GM23248 (cell line): ENCODE data around the gene RANBP6. TPM values are rescaled to one million over a fixed set of nuclear protein-coding genes. Genes with fewer than 3 reads are reported as not detected.

ENCODE experiments used
- DNase-seq: peaks from one replicate; pipeline ENCODE4 v3.0.0-alpha.2; 2015
- H2AFZ ChIP-seq: fragments of 200-600 bp; sonication (generic); 2 replicates; pipeline ENCODE4 v1.6.1; 2016; ENCODE audit warnings: antibody characterized with exemption
- H3F3A ChIP-seq: fragments of 200-600 bp; sonication (generic); 2 replicates; pipeline ENCODE4 v1.6.1; 2016; ENCODE audit warnings: mild to moderate bottlenecking, antibody characterized with exemption, mixed run types; ENCODE audit not compliant: insufficient read depth
- H3K27ac ChIP-seq: fragments of 200-600 bp; sonication (generic); 2 replicates; pipeline ENCODE4 v1.5.1; 2016; ENCODE audit warnings: mild to moderate bottlenecking
- H3K27me3 ChIP-seq: fragments of 200-600 bp; sonication (generic); replicated peaks from 2 replicates; pipeline ENCODE4 v1.6.1; 2016; ENCODE audit warnings: mild to moderate bottlenecking; ENCODE audit not compliant: insufficient read depth
- H3K36me3 ChIP-seq: fragments of 200-600 bp; sonication (generic); 2 replicates; pipeline ENCODE4 v1.6.1; 2016; ENCODE audit warnings: low read depth, mild to moderate bottlenecking
- H3K4me1 ChIP-seq: fragments of 200-600 bp; sonication (generic); 2 replicates; pipeline ENCODE4 v1.6.1; 2016; ENCODE audit warnings: mild to moderate bottlenecking; ENCODE audit not compliant: insufficient read depth
- H3K4me2 ChIP-seq: fragments of 200-600 bp; sonication (generic); one replicate; pipeline ENCODE4 v1.6.1; 2016; ENCODE audit warnings: mild to moderate bottlenecking; ENCODE audit not compliant: unreplicated experiment
- H3K4me3 ChIP-seq: fragments of 200-600 bp; sonication (generic); 2 replicates; pipeline ENCODE4 v1.5.1; 2016; ENCODE audit warnings: mild to moderate bottlenecking
- H3K79me2 ChIP-seq: fragments of 200-600 bp; sonication (generic); 2 replicates; pipeline ENCODE4 v1.6.1; 2016; ENCODE audit warnings: mild to moderate bottlenecking; ENCODE audit not compliant: insufficient read depth
- H3K9ac ChIP-seq: fragments of 200-600 bp; sonication (generic); 2 replicates; pipeline ENCODE4 v1.6.1; 2016; ENCODE audit warnings: mild to moderate bottlenecking
- H3K9me2 ChIP-seq: fragments of 200-600 bp; sonication (generic); 2 replicates; pipeline ENCODE4 v1.6.1; 2016; ENCODE audit warnings: mixed run types, mild to moderate bottlenecking, moderate library complexity; ENCODE audit not compliant: insufficient read depth
- H3K9me3 ChIP-seq: fragments of 200-600 bp; sonication (generic); one replicate; pipeline ENCODE4 v1.6.1; 2017; ENCODE audit warnings: low read depth
- H4K20me1 ChIP-seq: fragments of 200-600 bp; sonication (generic); 2 replicates; pipeline ENCODE4 v1.6.0; 2016; ENCODE audit not compliant: insufficient read depth
- EZH2 ChIP-seq: fragments of 200-600 bp; sonication (generic); IDR thresholded peaks from 2 replicates; pipeline ENCODE4 v1.6.1; 2018; ENCODE audit warnings: antibody characterized with exemption, mild to moderate bottlenecking; ENCODE audit not compliant: insufficient read depth, poor library complexity, severe bottlenecking
- EZH2phosphoT487 ChIP-seq: fragments of 200-600 bp; sonication (generic); IDR thresholded peaks from 2 replicates; pipeline ENCODE4 v1.6.1; 2018; ENCODE audit warnings: antibody characterized with exemption, moderate library complexity, mild to moderate bottlenecking, low read depth; ENCODE audit not compliant: insufficient read depth
- WGBS, 2 experiments: methylation state at CpG; one replicate each; pipeline ENCODE4 v1.1.6; 2015 to 2017; ENCODE audit warnings: low lambda C conversion rate in 2 of 2, low coverage in 1 of 2; ENCODE audit errors: missing lambda C conversion rate in 2 of 2; 5-methylcytosine and 5-hydroxymethylcytosine counted together
- in situ Hi-C: fragments of 300-500 bp; cut with MboI; formaldehyde crosslinking; loops from 2 replicates; pipeline ENCODE4 v1.15.0; 2020
- polyA plus RNA-seq: library from polyadenylated mRNA; unstranded; fragments of >200 nt; fragmentation: Nextera tagmentation; extraction: Ambion mirVana; gene quantifications from 2 replicates; pipeline ENCODE4 v1.2.1, GENCODE V29; 2016
- total RNA-seq: library from RNA; depleted of rRNA; stranded (reverse); fragments of >200 nt; shearing (Covaris generic); gene quantifications from 2 replicates; pipeline ENCODE4 v1.2.3, GENCODE V29; 2014

RANBP6 gene
- total and polyA plus RNA-seq, 2 experiments from 2014 or later, result 16.3 to 25.7 TPM

- peak; percentile 83 for DNase-seq
- Histone ChIP-seq H3K4me2 (peak overlapping the region; percentile 32), H4K20me1 (no peaks in the 10 kb centered on the region), H3K79me2 (no peaks in the 10 kb centered on the region), H3K9me3 (no peaks in the 10 kb centered on the region), H3K9ac (no peak overlapping the region), H3K36me3 (no peaks in the 10 kb centered on the region), H3F3A (peaks cover 13% of the 10 kb centered on the region; the same call in 1 of the 2 replicates), H3K4me1 (peaks cover 15% of the 10 kb centered on the region), H3K9me2 (no peaks in the 10 kb centered on the region), H3K4me3 (no peak overlapping the region), H2AFZ (peak overlapping the region; percentile 40; the same call in 1 of the 2 replicates), H3K27me3 (no peaks in the 10 kb centered on the region), H3K27ac (no peak overlapping the region)
- TF ChIP-seq EZH2, result no peak
- no peak for TF ChIP-seq EZH2phosphoT487
- in situ Hi-C loops, result loop anchor here (5.0 kb wide), 1 partner anchor 253 kb away; no protein-coding TSS in a partner anchor
- WGBS, 2 experiments, result 10 to 12% methylated on average over 3 of the region's 3 CpGs
These were observed 39.1 kb upstream of the RANBP6 start for GRCh38 chr9:6054280-6055099.

GRCh38 chr9:6052293-6052919, 37.0 kb upstream of the RANBP6 start:
- peak; percentile 44 for DNase-seq
- Histone ChIP-seq H3K9me3 (no peaks in the 10 kb centered on the region), H3K4me3 (no peak overlapping the region), H3K9ac (no peak overlapping the region), H2AFZ (peak overlapping the region; percentile 60; the same call in 1 of the 2 replicates), H4K20me1 (no peaks in the 10 kb centered on the region), H3K27ac (no peak overlapping the region), H3K4me2 (no peak overlapping the region), H3F3A (peaks cover 13% of the 10 kb centered on the region; the same call in 1 of the 2 replicates), H3K36me3 (no peaks in the 10 kb centered on the region), H3K4me1 (peaks cover 15% of the 10 kb centered on the region), H3K9me2 (no peaks in the 10 kb centered on the region), H3K79me2 (no peaks in the 10 kb centered on the region), H3K27me3 (no peaks in the 10 kb centered on the region)
- TF ChIP-seq EZH2phosphoT487 (no peak), EZH2 (no peak)
- in situ Hi-C loops, result loop anchor here (5.0 kb wide), 1 partner anchor 255 kb away; no protein-coding TSS in a partner anchor
- 50 to 62% methylated on average over 2 of the region's 2 CpGs for WGBS, 2 experiments

- Histone ChIP-seq H3K36me3 (no peaks in the 10 kb centered on the region), H3K9ac (no peak overlapping the region), H2AFZ (no peak overlapping the region), H3K4me1 (peaks cover 15% of the 10 kb centered on the region), H3F3A (peaks cover 13% of the 10 kb centered on the region; the same call in 1 of the 2 replicates), H4K20me1 (no peaks in the 10 kb centered on the region), H3K4me3 (no peak overlapping the region), H3K27ac (no peak overlapping the region), H3K27me3 (no peaks in the 10 kb centered on the region), H3K4me2 (no peak overlapping the region), H3K79me2 (no peaks in the 10 kb centered on the region), H3K9me3 (no peaks in the 10 kb centered on the region), H3K9me2 (no peaks in the 10 kb centered on the region)
- in situ Hi-C loops, result loop anchor here (5.0 kb wide), 1 partner anchor 256 kb away; no protein-coding TSS in a partner anchor
- TF ChIP-seq EZH2, result no peak
- no peak for TF ChIP-seq EZH2phosphoT487
- 62 to 81% methylated on average over 2 of the region's 2 CpGs for WGBS, 2 experiments
- DNase-seq, result no peak
These were observed 36.1 kb upstream of the RANBP6 start for GRCh38 chr9:6051511-6051950.

GRCh38 chr9:6049798-6050197, 34.4 kb upstream of the RANBP6 start:
- no peaks in the 10 kb centered on the region for H4K20me1 ChIP-seq
- no peak overlapping the region for H2AFZ ChIP-seq
- no peak overlapping the region for H3K4me3 ChIP-seq
- in situ Hi-C loops, result loop anchor here (5.0 kb wide), 1 partner anchor 258 kb away; no protein-coding TSS in a partner anchor
- DNase-seq, result peak; percentile 29
- peaks cover 10% of the 10 kb centered on the region; the same call in 1 of the 2 replicates for H3F3A ChIP-seq
- no peaks in the 10 kb centered on the region for H3K79me2 ChIP-seq
- H3K9me2 ChIP-seq, result no peaks in the 10 kb centered on the region
- H3K9ac ChIP-seq, result no peak overlapping the region
- no peak overlapping the region for H3K4me2 ChIP-seq
- 41 to 46% methylated on average over 1 of the region's 1 CpG for WGBS, 2 experiments
- no peaks in the 10 kb centered on the region for H3K9me3 ChIP-seq
- H3K36me3 ChIP-seq, result no peaks in the 10 kb centered on the region
- H3K27ac ChIP-seq, result no peak overlapping the region
- TF ChIP-seq EZH2phosphoT487 (no peak), EZH2 (no peak)
- H3K4me1 ChIP-seq, result peaks cover 8% of the 10 kb centered on the region
- H3K27me3 ChIP-seq, result no peaks in the 10 kb centered on the region
